GM20000 (cell line): ENCODE data around the gene MTMR6.

Experiments used
- DNase-seq: peaks from one replicate; pipeline ENCODE4 v3.0.0; 2012; ENCODE audit warnings: low spot score
- TF ChIP-seq, protein P1 (sequence below): IDR thresholded peaks from 2 replicates; pipeline ENCODE4 v1.5.1; 2012; ENCODE audit warnings: mild to moderate bottlenecking, control low read depth; ENCODE audit errors: extremely low read depth, missing control alignments

The MTMR6 gene

DNA sequence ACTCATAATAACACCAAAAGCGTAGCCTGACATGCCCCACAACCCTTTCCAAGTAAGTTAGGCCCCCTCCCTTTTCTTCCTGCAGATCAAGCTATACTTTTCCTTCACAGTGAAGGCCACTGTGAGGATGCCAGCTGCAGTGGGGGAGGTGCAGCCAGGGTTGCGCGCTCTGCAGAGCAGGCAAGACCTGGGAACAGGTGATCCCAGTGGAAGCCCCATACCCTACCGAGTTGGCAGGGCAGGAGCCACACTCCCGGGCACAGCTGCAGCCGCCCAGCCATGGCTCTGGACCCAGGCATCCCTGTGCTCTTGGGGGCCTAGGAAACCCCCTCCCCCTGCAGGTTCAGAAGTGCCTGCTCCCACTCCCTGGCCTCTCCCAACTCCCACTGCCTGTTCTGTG lies 18.7 kb downstream of the MTMR6 start:
- DNase-seq, result no peak
- TF ChIP-seq, protein P1, sequence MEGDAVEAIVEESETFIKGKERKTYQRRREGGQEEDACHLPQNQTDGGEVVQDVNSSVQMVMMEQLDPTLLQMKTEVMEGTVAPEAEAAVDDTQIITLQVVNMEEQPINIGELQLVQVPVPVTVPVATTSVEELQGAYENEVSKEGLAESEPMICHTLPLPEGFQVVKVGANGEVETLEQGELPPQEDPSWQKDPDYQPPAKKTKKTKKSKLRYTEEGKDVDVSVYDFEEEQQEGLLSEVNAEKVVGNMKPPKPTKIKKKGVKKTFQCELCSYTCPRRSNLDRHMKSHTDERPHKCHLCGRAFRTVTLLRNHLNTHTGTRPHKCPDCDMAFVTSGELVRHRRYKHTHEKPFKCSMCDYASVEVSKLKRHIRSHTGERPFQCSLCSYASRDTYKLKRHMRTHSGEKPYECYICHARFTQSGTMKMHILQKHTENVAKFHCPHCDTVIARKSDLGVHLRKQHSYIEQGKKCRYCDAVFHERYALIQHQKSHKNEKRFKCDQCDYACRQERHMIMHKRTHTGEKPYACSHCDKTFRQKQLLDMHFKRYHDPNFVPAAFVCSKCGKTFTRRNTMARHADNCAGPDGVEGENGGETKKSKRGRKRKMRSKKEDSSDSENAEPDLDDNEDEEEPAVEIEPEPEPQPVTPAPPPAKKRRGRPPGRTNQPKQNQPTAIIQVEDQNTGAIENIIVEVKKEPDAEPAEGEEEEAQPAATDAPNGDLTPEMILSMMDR, result no peak

DNA sequence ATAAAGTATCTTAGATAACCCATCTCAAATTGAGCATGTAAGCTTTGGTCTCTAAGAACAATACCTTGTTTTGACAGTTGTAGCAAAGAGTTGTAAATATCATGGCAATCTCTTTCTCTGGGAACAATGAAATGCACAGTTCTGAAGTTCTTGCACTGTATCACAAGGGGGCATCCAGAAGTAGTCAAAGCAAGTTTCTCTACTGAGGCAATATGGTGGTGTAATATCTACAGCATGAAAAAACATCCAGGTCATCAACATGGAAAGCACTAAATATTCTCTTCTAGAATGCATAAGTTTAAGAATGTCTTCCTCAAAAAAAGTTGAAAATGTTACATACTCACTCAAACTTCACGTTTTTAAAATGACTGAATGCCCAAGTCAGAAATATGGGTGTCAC lies 19.6 kb downstream of the MTMR6 start:
- DNase-seq, result no peak

GRCh38 chr13:25266706-25267105 lies 20.6 kb downstream of the MTMR6 start:
- TF ChIP-seq, protein P1, result no peak
- DNase-seq, result no peak

More for the DNA sequence above, 19.6 kb downstream of the MTMR6 start:
- TF ChIP-seq, protein P1, result no peak

- no peak for DNase-seq
- TF ChIP-seq, protein P1, result no peak
These were observed 25.0 kb downstream of the MTMR6 start for GRCh38 chr13:25262261-25262660.

GRCh38 chr13:25253702-25254101 lies 33.6 kb downstream of the MTMR6 start:
- TF ChIP-seq, protein P1, result no peak
- DNase-seq, result no peak

DNA sequence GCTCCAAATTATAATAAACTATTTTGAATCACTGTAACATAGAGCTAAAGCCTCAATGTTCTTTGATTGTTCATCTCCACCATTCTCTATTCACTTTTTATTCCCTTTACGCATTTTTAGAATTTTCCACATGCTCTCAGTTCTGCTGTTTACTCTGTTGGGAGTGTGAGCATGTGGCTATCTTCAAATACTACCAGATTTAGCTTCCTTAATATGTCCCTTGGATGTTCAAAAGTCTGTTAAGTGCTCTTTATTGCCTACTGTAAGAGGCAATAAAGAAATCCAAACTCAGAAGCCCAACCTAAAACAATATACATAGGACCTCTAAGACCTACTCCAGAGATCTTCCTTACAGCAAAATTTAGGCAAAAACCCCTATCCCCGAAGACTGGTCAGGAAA lies 34.5 kb downstream of the MTMR6 start:
- no peak for DNase-seq

GRCh38 chr13:25252225-25252624 lies 35.1 kb downstream of the MTMR6 start:
- no peak for DNase-seq
- TF ChIP-seq, protein P1, result no peak

More for the DNA sequence above, 34.5 kb downstream of the MTMR6 start:
- TF ChIP-seq, protein P1, result no peak
